NCI-H82 (cell line): ENCODE results near the gene RGS17.
A peak's percentile ranks its signal among the peaks of the same experiment; 100 is the strongest.
"Not testable (repeated sequence)": the region's sequence is repeated elsewhere in the genome, so short reads cannot be mapped to it uniquely, and the experiment has no call there.

ENCODE experiments used
- DNase-seq: peaks from one replicate; lab custom pipeline; 2025; lab: John Stamatoyannopoulos, UW

Gene RGS17

DNA sequence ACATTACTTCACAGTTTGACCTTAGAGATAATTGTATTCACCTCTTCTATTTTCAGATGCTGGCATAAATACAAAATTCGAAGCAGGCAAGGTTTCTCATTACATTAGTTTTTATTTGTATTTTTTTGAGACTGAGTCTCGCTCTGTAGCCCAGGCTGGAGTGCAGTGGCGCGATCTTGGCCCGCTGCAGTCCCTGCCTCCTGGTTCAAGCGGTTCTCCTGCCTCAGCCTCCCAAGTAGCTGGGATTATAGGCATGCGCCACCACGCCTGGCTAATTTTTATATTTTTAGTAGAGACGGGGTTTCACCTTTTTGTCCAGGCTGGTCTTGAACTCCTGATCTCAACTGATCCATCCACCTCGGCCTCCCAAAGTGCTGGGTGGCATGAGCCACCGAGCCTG, 145.8 kb downstream of the RGS17 start:
- not testable (repeated sequence) for DNase-seq

- peak; percentile 47 for DNase-seq
Observed at GRCh38 chr6:152984513-152984872, 146.6 kb downstream of the RGS17 start.

DNA sequence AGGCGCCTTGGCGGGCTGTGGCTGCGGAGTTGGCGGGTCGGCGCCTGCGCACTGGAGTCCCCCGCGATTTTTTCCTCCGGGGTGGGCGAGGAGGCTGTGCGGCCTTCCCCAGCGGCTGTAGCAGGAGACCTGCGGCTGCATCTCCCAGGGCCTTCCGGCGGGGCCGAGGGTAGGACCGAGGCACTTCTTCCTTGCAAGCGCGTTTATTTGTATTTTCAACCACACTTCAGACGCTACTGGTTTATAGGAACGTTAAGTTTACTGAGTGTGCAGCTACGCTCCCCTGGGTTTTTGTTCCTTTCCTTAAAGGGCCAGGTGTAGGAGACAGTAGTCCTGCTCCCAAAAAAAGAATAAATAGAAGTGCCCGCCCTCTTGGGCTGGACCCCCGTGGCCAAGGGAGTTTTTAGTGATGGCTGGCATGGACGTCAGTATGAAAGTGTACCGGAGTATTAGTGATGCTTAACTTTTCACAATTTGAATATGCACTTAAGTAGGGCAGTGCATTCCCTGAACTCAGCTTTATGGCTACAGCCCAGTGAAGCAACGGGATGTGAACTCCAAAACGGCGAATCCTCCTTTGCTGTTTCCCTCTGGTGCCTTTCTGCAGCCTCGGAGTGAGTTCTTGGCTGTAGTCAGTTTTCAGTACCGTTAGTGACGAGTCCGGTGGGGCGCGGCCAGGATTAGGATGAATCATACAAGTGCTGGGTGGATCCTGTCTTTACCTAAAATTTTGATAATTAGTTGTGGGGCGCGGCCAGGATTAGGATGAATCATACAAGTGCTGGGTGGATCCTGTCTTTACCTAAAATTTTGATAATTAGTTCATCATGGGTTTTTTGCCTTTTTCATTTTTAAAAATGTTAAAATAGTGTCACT, 147.2 kb downstream of the RGS17 start:
- DNase-seq, result peak; percentile 78

DNA sequence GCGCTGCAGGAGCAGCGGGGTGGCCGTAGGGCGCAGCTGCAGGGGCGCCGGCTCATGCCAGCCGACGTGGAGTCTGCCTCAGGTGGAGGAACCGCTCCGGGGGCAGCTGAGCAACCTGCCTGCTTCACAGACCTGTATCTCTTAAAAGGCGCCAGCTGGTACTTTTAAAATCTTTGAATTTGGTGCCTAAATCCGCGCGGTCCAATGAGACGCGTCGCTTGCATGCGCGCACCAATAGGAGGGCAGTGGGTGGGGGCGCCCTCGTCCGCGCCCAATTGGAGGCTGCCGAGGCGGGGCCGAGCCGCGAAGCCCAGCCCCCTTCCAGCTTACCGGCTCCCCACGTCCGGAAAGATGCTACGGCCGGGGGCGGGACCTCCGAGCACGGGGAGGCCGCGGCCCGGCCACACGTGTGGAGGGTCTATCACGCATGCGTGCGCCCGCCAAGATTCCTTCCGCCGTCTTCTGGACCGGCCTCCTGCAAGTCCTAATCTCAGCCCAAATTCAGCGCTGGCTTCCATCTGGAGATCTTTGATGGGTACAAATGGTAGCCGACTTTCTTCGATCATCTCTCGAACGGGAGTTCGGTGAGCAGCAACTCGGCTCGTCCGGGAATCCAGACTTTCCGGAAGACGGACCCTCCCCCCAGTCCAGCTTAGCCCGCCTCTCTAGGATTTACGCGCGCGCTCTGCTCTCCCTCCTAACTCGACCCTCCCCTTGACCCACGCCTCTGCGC, 148.0 kb downstream of the RGS17 start, which contains the start of gene FBXO5:
TSS of gene FBXO5 (minus strand) at position 138 of the 733 bp plus-strand sequence. CDS start at position 56, 82 bp downstream.
- peak; percentile 99 for DNase-seq

GRCh38 chr6:152981989-152982903, 148.8 kb downstream of the RGS17 start:
- peak; percentile 73 for DNase-seq

DNA sequence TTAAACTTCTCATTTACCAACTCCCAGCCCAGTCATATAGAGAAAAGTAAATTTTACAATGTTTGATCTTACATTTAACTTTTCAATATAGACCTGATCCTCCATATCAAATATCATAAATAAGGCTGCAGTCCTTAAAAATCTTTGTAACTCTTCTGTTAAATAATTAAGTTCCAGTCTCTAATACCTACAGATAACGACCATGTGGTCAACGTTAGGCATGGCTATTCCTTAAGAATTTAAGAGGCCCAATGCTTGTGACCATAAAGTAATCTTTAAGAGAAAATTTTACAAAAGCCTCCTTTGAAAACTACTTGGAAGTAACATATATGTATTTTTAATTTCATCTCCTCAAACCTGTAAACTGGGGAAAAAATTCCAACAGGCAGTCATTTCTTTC, 149.9 kb downstream of the RGS17 start:
- DNase-seq, result peak; percentile 43

DNA sequence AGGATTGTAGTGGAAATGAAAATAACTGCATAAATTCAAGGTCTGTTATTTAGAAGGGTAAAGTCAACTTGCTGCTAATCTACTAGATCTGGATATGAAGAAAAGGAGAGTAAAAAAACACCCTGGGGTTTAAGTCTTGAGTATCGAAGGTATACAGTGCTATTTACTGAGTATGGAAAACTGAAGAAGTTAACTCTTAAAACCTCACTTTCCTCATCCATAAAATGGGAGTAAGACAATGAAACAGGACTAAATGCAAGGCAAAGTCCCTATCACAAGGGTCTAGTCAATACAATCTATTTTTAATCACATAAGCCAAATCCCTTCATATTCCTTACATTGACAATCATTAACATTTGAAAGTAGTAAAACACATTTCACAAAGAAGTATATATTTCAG, 150.4 kb downstream of the RGS17 start:
- DNase-seq, result peak; percentile 8

DNA sequence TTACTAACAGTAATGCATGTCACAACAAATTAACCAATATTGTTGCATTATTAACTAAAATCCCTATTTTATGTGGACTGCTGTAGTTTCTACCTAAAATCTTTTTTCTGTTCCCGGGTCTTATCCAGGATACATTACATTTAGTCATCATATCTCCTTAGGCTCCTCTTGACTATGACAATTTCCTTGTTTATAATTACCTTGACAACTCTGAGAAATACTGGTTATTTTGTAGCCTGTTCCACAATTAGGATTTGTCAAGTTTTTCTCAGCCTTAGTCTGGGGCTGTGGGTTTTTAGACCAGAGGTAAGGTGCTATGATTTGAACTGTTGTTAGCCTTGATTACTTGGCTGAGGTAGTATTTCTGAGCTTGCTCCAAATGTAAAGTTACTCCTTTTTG, 152.0 kb downstream of the RGS17 start:
- no peak for DNase-seq

GRCh38 chr6:152978058-152978457, 153.0 kb downstream of the RGS17 start:
- DNase-seq, result no peak

DNA sequence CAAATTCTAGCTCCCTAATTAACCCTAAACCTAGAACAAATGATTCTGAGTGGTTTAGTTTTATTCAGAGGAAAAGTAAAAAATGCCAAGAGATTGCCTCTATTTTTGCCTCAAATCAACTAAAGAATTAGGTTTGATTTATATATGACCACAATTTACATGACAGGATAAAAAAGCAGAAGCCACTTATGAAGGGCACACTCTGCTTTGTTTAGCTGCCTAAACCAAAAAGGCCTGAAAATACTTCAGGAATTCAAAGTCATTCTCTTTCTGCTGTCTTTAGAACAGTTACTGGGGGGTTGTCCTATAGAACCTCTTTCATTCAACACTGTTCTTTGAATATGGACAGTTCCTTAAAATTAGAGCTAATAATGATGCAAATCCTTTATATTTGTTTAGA, 153.5 kb downstream of the RGS17 start:
- no peak for DNase-seq

DNA sequence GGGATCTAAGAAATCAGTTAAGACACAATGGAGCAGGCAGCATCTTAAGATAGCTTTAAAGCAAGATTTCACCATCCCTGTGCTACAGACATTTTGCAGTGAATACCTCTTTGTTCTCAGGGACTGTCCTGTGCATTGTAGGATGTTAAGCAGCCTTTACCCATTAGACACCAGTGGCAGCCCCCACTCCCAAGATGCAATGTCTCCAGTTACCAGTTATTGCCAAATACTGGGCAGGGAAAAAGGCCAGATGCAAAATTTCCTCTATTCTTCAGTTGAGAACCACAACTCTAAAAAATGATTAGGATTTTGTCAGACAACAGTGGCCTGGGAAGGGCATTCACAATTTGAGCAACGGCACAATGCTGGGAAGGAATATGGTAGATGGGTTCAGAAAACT, 154.3 kb downstream of the RGS17 start:
- DNase-seq, result no peak

GRCh38 chr6:152975204-152975915, 155.7 kb downstream of the RGS17 start:
- no peak for DNase-seq

DNA sequence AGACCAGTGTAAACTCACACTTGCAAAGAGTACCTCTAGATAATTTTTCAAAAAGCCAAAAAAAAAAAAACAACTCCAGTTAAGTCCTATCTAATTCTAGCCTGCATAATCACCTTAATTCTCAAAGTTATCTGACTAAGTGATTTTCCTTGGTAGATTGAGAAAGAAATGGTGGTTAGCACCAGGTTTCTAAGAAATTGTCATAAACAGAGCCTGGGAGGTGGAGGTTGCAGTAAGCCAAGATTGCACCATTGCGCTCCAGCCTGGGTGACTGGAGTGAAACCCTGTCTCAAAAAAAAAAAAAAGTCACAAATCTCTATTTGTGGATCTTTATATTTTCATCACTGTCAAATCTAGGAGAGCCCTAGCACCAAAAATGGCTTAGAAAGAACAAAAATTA, 157.2 kb downstream of the RGS17 start:
- no peak for DNase-seq

GRCh38 chr6:152969688-152970418, 161.2 kb downstream of the RGS17 start:
- DNase-seq, result peak; percentile 34

DNA sequence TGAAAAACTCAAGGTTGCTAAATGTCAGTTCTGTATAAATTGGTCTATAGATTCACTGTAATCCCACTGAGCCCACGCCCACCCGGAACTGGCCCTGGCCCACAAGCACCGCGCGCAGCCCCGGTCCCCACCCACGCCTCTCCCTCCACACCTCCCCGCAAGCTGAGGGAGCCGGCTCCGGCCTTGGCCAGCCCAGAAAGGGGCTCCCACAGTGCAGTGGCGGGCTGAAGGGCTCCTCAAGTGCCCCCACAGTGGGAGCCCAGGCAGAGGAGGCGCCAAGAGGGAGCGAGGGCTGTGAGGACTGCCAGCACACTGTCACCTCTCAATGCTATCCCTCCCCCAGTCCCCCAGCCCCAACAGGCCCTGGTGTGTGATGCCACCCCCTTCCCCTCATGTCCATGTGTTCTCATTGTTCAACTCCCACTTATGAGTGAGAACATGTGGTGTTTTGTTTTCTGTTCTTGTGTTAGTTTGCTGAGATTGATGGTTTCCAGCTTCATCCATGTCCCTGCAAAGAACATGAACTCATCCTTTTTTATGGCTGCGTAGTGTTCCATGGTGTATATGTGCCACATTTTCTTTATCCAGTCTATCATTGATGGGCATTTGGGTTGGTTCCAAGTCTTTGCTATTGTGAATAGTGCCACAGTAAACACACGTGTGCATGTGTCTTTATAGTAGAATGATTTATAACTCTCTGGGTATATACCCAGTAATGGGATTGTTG, 164.8 kb downstream of the RGS17 start:
- DNase-seq, result not testable (repeated sequence)

- DNase-seq, result no peak
Observed at GRCh38 chr6:152959333-152959732, 171.7 kb downstream of the RGS17 start.

GRCh38 chr6:152957796-152958195, 173.3 kb downstream of the RGS17 start:
- no peak for DNase-seq
